Measurements from ENCODE around the gene ABCC1.

Gene ABCC1

DNA sequence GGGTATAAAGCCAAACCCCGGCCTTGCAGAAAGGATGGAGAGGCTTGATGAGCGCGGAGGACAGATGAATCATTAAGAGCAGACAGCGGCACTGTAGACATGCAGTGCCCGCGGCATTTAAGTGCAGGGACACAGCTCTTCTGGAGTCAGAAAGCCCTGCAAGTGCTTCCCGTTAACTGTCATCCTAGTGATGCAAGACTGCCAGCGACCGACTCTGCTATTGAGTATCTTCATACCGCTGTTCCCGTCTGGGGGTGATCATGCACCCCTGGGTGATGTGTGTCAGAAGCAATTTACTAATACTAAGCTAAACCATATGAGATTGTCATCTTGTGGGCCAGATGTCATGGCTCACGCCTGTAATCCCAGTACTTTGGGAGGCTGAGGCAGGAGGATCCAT lies 172.8 kb downstream of the ABCC1 start:
- peak; percentile 23 to 24 for DNase-seq
- TF ChIP-seq GATA1 (IDR thresholded peaks at IDR 0.05; ENCODE audit: low read depth, low read length) = no peak
- no peak for TF ChIP-seq POLR2A (IDR thresholded peaks at IDR 0.05; ENCODE audit: low read length)

- TF ChIP-seq POLR2A (IDR thresholded peaks at IDR 0.05; ENCODE audit: low read length) (no peak), GATA1 (IDR thresholded peaks at IDR 0.05; ENCODE audit: low read depth, low read length) (no peak)
- no peak for DNase-seq
Measured at GRCh38 chr16:16124438-16124837, 175.0 kb downstream of the ABCC1 start.

- TF ChIP-seq GATA1 (IDR thresholded peaks at IDR 0.05; ENCODE audit: low read depth, low read length) (no peak), POLR2A (IDR thresholded peaks at IDR 0.05; ENCODE audit: low read length) (no peak)
- peak in 1 of 2 experiments; percentile 13 for DNase-seq
Measured at GRCh38 chr16:16124974-16125373, 175.6 kb downstream of the ABCC1 start.

DNA sequence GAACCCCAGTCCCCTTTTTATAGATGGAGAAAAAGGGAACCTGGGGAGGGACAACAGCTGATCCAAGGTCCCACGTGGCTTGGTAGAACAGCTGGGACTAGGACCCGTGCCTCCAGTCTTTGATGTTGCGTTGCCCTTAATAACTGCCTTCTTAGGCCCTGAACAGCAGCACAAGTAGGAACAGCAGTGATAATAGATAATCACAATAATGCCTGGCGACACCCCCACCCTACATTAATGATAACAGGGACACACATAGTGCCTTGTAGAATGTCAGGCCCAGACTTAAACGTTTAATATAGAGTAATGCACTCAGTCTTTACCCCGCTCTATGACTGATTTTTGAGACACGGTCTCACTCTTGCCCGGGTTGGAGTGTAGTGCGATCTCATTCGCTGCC lies 177.5 kb downstream of the ABCC1 start:
- no peak for TF ChIP-seq POLR2A (IDR thresholded peaks at IDR 0.05; ENCODE audit: low read length)

DNA sequence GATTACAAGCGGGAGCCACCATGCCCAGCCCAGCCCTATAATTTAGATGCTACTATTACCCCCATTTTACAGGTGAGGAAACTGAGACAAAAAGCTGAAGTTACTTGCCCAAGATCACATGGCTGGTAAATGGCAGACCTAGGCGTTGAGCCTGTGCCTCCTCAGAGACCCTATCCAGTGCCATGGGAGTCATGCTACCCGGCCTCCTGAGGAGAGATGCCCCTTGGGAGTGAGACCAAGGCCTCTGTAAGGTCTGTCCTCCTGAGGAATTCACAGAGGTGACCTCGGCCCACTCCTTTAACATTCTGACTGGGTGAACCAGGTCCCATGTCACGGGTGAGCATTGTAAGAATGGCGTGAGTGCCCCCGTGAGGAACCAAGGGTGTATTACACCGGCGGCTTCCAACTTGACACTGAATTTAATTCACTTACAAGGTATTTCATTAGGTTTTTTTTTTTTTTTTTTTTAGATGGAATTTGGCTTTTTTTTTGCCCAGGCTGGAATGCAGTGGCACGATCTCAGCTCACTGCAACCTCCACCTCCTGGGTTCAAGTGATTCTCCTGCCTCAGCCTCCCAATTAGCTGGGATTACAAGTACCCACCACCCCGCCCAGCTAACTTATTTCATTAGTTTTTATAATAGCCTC lies 178.2 kb downstream of the ABCC1 start:
- no peak for TF ChIP-seq GATA1 (IDR thresholded peaks at IDR 0.05; ENCODE audit: low read depth, low read length)
- TF ChIP-seq POLR2A (IDR thresholded peaks at IDR 0.05; ENCODE audit: low read length) = no peak
- peak; percentile 84 to 89 for DNase-seq

More for the DNA sequence above, 177.5 kb downstream of the ABCC1 start:
- peak; percentile 53 to 85 for DNase-seq

DNA sequence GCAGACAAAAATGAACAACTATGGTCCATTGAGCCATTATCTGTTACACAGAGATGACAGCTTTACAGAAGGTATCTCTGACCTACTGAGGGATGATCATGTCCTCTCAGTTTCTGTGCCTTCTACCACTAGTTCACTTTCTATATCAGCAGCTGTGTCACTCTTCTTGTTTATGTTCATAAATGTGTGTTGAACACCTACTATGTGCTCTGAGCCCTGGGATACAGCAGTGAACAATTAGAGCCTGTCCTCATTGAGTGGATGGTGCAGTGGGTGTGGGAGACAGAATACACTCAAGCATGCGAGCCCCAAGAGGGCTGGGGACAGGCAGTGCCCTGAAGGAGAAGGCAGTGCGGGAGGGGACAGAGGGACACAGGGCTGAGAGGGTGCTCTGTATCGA lies 181.8 kb downstream of the ABCC1 start:
- DNase-seq = no peak
- TF ChIP-seq GATA1 (IDR thresholded peaks at IDR 0.05; ENCODE audit: low read depth, low read length) = no peak
- TF ChIP-seq POLR2A (IDR thresholded peaks at IDR 0.05; ENCODE audit: low read length) = no peak

DNA sequence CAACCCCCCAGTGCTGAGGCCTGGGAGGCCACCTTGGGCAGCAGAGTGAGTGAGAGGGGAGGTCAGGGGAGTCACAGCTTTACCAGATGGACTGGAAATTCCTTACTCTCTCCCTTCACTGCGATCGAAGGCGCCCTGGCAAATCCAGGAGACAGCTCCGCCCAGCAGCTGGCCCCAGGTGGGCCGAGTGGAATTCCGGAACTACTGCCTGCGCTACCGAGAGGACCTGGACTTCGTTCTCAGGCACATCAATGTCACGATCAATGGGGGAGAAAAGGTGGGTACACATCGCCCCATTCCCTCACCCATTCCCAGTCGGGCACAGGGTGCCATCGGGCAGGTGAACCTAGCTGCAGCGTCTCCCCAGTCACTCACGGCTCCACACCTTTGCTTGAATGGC lies 182.2 kb downstream of the ABCC1 start:
- no peak for DNase-seq
- TF ChIP-seq GATA1 (IDR thresholded peaks at IDR 0.05; ENCODE audit: low read depth, low read length) (no peak), POLR2A (IDR thresholded peaks at IDR 0.05; ENCODE audit: low read length) (no peak)

DNA sequence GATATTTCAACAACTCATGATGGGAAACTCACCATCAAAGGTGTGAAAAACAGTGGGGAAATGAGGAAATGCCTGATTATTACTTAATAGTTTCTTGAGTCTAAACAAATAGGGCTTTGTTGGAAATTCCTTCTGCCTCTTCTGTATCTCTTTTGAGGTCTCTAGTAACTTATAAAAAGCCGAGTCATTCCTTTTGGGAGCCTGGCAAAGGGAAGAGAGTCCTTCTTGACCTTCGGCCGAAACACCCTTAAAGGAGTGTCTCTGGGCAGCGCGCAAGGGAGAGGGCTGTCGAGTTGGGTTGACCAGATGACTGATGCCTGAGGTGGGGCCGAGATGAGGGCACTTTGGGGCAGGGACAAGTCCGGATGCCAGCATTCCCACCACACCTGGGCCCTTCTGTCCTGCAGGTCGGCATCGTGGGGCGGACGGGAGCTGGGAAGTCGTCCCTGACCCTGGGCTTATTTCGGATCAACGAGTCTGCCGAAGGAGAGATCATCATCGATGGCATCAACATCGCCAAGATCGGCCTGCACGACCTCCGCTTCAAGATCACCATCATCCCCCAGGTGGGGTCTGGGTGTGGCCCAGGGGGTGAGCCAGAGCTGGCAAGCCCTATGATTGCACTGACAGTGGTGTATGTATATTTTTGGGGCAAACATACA lies 184.7 kb downstream of the ABCC1 start:
- TF ChIP-seq GATA1 (IDR thresholded peaks at IDR 0.05; ENCODE audit: low read depth, low read length) = no peak
- no peak for TF ChIP-seq POLR2A (IDR thresholded peaks at IDR 0.05; ENCODE audit: low read length)
- no peak for DNase-seq

DNA sequence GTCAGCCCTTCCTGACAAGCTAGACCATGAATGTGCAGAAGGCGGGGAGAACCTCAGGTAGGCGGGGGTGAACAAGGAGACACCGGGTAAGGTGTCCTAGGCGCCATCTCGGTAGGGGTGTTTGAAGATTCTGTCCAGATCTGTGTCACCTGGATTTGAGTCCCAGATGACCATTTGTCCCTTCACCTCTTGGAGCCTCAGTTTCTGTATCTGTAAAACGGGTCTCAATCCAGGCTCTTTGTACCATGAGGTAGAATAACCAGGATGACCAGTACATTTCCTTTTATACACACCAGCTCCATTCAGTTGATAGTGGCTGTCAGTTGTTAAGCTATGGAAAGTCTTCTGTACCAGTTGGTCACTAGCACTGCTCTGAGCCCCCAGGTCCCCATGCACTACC lies 187.2 kb downstream of the ABCC1 start:
- TF ChIP-seq GATA1 (IDR thresholded peaks at IDR 0.05; ENCODE audit: low read depth, low read length) (no peak), POLR2A (IDR thresholded peaks at IDR 0.05; ENCODE audit: low read length) (no peak)
- no peak for DNase-seq

DNA sequence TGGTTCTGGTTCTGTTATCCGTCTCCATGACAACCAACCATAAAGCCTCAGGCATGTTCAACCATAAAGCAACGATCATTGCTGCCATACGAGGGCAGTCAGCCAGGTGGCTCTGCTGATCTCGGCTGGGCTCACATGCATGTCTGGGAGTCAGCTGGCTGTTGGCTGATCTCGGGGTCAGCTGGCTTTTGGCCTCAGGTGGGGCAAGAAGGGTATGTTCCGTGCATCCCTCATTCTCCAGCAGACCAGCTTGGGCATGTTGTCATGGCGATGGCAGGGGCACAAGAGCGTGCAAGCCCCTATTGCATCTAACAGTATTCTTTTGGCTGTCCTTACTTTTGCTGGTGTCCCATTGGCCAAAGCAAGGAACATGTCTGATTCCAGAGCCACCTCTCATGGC lies 187.7 kb downstream of the ABCC1 start:
- peak in 1 of 2 experiments; percentile 38 for DNase-seq
- TF ChIP-seq GATA1 (IDR thresholded peaks at IDR 0.05; ENCODE audit: low read depth, low read length) (no peak), POLR2A (IDR thresholded peaks at IDR 0.05; ENCODE audit: low read length) (no peak)

DNA sequence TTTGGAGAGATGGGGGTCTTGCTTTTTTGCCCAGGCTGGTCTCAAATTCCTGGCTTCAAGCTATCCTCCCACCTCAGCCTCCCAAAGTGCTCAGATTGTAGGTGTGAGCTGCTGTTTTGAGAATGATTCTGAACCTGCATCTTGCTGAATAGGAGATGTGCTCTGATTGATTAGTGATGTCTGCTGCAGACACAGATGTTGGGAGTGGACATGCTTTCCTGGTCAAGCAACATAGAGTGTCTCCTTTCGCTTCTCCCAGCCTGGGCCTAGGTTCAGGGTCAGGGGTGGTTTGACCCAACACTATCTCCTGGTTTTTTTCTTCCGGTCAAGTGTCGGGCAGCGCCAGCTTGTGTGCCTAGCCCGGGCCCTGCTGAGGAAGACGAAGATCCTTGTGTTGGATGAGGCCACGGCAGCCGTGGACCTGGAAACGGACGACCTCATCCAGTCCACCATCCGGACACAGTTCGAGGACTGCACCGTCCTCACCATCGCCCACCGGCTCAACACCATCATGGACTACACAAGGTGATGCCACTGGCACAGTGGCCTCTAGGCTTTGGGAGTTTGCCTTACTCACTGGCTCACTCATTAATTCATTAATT lies 188.7 kb downstream of the ABCC1 start:
- TF ChIP-seq POLR2A (IDR thresholded peaks at IDR 0.05; ENCODE audit: low read length) (no peak), GATA1 (IDR thresholded peaks at IDR 0.05; ENCODE audit: low read depth, low read length) (no peak)

DNA sequence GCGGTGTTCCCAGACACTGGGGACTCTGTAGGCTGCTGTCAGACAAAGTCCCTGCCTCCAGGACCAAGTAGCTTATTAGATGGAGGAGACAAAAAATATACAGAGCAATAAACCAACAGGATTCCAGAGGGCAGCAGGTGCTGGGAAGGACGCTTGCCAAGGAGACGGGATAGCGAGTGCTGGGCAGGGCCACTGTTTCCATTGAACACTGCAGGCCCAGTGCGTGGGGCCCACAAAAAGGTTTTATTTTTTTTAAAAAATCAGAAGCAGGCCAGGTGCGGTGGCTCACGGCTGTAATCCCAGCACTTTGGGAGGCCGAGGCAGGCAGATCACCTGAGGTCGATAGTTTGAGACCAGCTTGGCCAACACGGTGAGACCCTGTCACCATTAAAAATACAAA lies 189.6 kb downstream of the ABCC1 start:
- DNase-seq = no peak
- TF ChIP-seq POLR2A (IDR thresholded peaks at IDR 0.05; ENCODE audit: low read length) (no peak), GATA1 (IDR thresholded peaks at IDR 0.05; ENCODE audit: low read depth, low read length) (no peak)

More for the DNA sequence above, 188.7 kb downstream of the ABCC1 start:
- no peak for DNase-seq

DNA sequence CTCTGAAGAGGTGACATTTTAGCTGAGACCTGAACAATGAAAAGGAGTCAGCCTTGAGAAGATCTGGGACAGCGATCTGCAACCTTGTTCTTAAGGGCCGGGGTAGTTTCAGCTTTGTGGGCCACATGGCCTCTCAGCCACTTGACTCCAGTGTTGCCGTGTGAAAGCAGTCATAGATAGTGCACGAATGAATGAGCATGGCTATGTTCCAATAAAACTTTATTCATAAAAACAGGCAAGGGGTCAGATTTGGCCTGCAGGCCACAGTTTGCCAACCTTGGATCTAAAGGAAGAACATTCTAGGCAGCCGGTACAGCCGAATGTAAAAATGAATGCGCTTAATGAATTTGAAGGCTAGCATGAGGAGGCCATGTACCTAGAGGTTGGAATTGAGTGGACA lies 190.4 kb downstream of the ABCC1 start:
- no peak for DNase-seq
- TF ChIP-seq GATA1 (IDR thresholded peaks at IDR 0.05; ENCODE audit: low read depth, low read length) (no peak), POLR2A (IDR thresholded peaks at IDR 0.05; ENCODE audit: low read length) (no peak)

GRCh38 chr16:16140537-16140936 lies 191.1 kb downstream of the ABCC1 start:
- no peak for TF ChIP-seq GATA1 (IDR thresholded peaks at IDR 0.05; ENCODE audit: low read depth, low read length)
- no peak for TF ChIP-seq POLR2A (IDR thresholded peaks at IDR 0.05; ENCODE audit: low read length)
- DNase-seq = no peak

- TF ChIP-seq POLR2A (IDR thresholded peaks at IDR 0.05; ENCODE audit: low read length) (no peak), GATA1 (IDR thresholded peaks at IDR 0.05; ENCODE audit: low read depth, low read length) (no peak)
- DNase-seq = no peak
Measured at GRCh38 chr16:16141141-16141540, 191.7 kb downstream of the ABCC1 start.
